Stimulated activated CD8-positive, alpha-beta memory T cell treated with anti-CD3 and anti-CD28 coated beads, Interleukin-2, amount 100 ng/mL, for 1 hour (primary cell): Measurements from ENCODE around the gene NME7.
"Not testable (repeated sequence)": the region's sequence is repeated elsewhere in the genome, so short reads cannot be mapped to it uniquely, and the experiment has no call there.

ENCODE experiments used
- DNase-seq, 2 donors: peaks; one replicate each; pipeline ENCODE4 v3.0.0-alpha.2; 2020; ENCODE audit warnings: low read depth in 2 of 2

Gene NME7

DNA sequence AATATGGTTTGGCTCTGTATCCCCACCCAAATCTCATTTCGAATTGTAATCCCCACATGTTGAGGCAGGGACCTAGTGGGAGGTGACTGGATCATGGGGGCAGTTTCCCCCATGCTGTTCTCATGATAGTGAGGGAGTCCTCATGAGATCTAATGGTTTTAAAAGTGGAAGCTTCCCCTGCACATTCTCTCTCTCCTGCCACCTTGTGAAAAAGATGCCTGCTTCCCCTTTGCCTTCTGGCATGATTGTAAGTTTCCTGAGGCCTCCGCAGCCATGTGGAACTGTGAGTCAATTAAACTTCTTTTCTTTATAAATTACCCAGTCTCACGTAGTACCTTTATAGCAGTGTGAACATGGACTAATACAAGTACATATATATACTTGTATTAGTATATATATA lies 25.5 kb downstream of the NME7 start:
- DNase-seq: not testable (repeated sequence)

DNA sequence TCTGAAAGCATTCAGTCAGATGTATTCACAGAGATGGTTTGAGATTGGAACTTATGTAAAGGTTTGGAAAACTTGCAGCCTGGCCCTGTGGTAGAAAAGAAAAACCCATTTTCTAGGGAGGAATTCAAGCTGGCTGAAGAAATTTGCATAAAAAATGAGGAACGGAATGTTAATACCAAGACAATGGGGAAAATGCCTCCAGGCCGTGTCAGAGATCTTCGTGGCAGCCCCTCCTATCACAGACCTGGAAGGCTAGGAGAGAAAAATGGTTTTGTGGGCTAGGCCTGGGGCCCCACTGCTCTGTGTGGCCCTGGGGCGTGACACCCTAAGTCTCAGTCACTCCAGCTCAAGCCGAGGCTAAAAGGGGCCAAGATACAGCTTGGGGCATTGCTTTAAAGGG lies 26.7 kb downstream of the NME7 start:
- DNase-seq: no peak

DNA sequence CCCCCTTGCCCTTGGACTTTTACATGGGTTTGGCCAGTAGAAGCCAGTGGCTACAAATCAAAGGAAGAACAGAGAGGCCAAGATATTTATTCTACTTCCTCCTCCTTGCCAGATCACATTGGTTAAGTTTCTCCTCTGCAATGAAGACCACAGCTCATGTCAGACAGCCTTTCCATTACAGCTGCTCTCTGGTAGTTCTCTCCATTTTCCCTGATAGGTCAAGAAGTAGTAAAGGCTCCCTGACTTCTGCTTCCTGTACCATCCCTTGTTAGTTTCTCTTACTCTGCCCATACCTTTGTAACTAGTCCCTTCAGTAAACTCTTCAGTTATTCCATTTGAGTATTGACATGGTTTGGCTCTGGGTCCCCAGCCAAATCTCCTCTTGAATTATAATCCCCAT lies 27.8 kb downstream of the NME7 start:
- no peak for DNase-seq

DNA sequence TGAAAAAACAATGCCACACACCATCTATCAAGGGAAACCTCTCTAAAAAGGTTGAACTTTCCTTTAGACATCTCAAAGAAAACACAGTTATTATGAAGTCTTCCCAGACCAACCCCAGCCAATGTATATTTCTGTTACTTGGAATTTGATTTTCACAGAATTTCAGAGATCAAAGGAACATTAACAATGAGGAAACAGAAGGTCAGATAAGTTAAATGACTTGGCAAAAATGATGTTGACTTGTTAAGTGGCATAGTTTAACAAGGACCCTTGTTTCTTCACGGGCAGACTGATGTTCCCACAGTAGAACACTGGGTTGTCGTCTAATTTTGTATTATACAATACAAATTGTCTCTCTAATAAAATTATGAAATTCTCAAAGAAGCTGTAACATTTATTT lies 29.0 kb downstream of the NME7 start:
- DNase-seq: no peak

DNA sequence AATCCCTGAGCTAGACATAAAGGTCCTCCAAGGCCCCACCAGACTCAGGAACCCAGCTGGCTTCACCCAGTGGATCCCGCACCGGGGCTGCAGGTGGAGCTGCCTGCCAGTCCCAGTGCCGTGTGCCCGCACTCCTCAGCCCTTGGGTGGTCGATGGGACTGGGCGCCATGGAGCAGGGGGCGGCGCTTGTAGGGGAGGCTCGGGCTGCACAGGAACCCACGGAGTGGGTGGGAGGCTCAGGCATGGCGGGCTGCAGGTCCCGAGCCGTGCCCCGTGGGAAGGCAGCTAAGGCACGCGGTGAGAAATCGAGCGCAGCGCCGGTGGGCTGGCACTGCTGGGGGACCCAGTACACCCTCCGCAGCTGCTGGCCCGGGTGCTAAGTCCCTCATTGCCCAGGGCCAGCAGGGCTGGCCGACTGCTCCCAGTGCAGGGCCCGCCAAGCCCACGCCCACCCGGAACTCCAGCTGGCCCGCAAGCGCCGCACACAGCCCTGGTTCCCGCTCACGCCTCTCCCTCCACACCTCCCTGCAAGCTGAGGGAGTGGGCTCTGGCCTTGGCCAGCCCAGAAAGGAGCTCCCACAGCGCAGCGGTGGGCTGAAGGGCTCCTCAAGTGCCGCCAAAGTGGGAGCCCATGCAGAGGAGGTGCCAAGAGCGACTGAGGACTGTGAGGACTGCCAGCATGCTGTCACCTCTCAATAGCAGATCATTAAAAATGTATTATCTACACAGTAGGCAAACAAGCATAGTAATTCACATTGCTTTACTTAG lies 30.5 kb downstream of the NME7 start:
- DNase-seq: not testable (repeated sequence)

DNA sequence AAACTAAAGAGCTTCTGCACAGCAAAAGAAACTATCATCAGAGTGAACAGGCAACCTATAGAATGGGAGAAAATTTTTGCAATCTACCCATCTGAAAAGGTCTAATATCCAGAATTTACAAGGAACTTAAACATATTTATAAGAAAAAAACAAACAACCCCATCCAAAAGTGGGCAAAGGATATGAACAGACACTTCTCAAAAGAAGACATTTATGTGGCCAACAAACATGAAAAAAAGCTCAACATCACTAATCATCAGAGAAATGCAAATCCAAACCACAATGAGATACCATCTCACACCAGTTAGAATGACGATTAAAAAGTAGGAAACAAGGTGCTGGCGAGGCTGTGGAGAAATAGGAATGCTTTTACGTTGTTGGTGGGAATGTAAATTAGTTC lies 32.9 kb downstream of the NME7 start:
- DNase-seq: not testable (repeated sequence)

DNA sequence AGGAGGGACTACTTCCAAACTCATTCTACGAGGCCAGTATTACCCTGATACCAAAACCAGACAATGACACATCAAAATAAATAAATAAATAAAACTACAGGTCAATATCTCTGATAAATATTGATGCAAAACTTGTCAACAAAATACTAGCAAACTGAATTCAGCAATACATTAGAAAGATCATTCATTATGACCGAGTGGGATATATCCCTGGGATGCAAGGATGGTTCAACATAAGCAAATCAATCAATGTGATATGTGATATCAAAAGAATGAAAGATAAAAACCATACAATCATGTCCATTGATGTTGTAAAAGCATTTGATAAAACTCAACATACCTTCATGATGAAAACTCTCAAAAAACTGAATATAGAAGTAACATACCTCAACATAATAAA lies 36.7 kb downstream of the NME7 start:
- DNase-seq: no peak

DNA sequence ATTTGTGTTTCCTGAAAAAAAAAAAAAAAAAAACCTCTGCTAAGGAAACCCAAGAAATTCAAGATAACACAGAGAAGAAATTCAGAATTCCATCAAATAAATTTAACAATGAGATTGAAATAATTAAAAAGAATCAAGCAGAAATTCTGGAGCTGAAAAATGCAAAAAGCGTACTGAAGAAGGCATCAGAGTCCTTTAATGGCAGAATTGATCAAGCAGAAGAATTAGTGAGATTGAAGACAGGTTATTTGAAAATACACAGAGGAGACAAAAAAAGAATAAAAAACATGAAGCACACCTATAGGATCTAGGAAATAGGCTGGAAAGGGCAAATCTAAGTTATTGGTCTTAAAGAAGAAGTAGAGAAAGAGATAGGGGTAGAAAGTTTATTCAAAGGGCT lies 38.2 kb downstream of the NME7 start:
- no peak for DNase-seq

DNA sequence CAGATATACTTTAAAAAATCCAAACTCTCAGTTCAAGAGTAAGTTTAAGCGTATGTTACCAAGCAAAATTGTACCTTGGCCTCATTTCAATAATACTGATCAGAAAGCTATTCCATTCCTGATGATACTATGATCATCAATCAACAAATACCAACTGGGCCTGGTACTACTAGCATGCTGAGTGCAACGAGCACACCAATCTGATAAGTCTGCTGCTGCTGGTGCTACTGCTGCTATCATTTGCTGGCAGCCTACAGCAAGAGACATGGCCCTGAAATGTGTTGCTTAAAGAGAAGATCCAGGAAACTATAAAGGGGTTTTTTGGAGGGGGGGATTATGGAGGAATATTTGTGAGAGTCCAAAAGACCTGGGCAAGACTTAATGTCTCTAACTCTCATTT lies 39.7 kb downstream of the NME7 start:
- DNase-seq: no peak

DNA sequence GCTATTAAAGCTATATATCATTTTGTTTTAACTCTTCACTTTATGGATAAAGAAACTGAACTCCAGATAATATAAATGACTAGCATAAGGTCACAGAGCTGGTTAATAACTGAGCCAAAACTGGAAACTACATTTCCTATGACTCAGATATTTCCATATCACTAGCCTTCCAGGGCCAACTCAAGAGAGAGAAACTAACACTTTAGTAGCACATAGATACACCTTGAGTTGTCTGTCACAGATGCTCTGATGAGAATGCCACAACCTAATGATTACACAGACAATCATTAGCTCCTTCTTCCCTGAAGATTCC lies 40.7 kb downstream of the NME7 start:
- DNase-seq: no peak

DNA sequence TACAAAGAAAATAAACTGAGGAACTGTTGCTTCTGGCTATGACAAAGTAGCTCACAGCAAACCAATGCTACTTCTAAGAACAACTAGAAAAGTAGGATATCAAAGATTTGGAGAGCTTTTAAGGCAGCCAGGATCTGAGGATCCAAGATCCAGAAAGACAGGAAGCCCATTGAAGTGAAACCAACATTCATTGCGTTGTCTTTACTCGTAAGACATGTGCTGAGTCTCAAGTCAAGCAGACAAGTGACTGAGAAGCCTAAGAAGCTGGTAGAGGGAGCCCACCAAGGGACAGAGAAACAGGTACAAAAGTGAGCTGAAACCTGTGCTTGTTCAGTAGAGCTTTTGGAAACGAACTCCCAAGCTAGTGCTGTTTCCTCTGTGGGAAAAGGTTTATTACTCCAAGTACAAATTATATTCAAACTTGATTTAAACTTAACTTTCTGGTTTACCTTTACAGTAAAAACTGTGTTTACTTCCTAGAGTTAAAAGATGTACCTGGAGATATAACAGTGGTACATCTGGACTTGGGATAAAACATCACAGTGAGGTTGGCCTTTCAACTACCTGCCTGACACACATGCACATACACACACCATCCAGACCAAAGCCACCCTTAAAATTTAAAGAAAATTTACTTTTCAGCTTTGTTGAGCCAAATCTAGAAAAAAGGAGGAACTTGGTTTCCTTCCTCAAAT lies 41.2 kb downstream of the NME7 start:
- DNase-seq: no peak

DNA sequence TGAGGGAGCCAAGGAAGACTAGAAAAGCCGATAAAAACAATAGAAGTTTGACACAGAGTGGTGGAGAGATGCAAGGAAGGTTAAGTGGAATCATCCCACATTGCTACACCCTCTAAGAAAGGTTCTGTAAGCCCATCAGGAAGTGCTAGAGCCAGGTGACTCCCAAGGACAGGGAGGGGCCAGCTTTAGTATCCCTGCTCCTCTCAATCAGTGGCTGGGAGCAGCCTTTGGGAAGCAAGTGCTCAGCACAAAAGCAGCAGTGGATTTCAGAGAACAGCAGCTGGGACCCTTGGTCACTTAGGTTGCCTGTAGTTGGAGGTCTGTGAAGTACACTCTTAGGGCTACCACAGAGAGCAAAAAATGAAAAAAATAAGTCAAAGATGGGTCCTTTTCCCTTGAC lies 42.5 kb downstream of the NME7 start:
- no peak for DNase-seq

DNA sequence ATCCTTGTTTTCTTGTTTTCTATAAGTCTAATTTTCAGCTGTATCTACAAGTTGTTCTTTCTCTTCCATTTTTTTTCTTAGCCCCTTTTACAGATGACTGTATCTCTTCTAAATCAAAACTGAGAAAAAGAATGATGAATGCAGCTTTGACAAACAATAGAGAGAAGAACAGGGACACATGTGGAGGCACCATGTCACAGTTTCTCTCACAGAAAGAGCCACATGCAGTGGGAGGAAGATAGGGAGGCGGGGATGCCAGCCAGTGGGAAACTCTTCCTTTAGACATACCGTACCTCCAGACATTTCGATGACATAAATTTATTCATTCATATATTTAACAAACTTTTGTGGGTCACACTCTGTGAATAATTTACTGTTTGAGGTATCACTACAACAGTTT lies 45.5 kb downstream of the NME7 start:
- DNase-seq: no peak

DNA sequence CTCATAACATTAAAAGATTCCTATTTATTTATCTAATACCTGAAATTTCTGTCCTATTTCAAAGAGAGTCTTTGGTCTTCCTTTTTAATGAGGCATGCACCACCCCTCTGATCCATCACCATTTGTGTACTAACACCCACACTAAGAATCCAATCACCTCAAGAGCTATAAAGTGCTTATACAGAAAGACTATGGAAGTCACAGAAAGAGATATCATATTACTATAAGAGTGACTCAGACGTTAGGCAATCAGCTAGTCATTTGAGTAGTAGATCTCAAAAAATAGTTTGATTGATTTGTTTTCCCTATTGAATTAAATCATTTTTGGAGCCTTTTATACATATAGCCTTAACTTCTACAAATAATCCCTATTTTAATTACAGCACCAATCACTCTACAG lies 46.1 kb downstream of the NME7 start:
- DNase-seq: no peak

DNA sequence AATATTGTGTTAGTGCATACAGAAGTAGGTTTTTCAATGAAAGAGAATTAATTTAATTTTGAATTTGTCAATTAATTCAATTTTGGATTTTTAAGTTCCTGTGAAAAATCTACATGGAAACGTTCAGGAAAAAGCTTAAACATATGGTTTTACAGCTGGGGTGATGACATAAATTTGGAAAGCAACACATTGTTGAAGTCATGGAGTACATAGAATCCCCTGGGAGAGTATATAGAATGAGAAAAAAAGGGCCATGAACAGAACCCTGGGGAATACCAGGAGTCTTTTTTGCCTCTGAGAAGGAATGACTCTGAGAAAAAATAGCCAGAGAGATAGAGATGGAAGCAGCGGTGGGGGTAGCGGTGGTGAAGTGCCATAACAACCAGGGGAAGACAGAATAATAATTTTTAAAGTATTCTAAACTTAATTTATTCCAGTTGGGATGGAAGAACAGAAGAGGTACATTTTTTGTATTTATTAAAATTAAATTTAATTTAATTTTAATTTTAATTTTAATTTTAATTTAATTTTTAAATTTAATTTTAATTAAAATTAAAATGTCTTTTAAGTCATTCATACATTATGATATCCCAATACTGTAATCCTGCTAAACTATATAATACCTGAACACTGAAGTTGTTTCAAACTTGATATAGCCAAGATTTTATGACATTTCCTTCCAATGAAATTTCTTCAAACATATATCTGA lies 48.9 kb downstream of the NME7 start:
- no peak for DNase-seq

DNA sequence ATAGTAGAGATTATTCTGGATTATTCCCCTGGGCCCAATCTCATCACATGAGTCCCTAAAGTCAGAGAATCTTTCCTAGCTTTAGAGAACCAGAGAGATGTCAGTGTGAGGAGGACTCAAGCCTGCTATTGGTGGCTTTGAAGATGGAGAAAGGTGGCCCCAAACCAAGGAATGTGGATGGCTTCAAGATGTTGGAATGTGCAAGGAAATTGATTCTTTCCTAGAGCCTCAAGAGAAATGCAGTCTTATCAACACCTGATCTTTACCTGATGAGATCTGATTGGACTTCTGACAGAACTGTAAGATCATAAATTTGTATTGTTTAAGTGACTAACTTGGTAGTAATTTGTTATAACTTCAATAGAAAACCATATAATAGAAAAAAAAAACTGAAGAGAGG lies 51.0 kb downstream of the NME7 start:
- DNase-seq: no peak

DNA sequence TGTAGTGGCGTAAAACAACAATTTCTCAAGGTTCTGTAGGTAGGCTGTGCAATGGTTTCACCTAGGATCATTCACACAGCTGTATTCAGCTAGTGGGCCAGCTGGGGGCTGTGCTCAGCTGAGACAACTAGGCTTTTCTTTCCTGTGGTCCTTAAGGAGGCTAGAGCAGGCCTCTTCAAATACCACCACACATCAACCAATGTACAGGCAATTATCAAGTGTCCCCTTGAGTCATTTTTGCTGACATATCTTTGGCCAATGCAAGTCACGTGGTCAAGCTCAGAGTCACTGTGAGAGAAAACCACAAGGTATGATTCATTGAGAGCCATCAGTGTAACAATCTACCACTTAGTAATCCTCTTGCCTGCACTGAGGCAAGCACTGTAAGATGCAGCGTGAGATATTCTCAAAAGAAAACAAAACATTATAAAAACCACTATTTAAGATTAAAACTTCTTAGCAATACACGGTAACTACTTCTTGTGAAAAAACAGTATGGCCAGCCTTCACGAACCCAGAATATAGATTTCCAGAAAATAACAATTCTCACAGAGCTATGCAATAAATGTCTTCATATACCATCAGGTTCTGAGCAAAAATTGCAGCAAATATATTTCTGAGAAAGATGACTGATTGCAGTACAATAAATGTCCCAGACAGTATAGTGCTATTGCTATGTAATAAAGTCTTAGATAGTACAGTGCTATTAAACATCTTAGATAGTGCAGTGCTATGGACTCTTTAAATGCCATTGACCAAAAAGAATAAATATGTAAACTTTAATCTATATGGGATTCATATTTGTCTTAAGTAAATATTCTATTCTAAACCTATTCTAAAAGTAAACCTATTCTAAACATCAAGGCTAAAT lies 55.3 kb downstream of the NME7 start:
- DNase-seq: peak; percentile 4 to 32

DNA sequence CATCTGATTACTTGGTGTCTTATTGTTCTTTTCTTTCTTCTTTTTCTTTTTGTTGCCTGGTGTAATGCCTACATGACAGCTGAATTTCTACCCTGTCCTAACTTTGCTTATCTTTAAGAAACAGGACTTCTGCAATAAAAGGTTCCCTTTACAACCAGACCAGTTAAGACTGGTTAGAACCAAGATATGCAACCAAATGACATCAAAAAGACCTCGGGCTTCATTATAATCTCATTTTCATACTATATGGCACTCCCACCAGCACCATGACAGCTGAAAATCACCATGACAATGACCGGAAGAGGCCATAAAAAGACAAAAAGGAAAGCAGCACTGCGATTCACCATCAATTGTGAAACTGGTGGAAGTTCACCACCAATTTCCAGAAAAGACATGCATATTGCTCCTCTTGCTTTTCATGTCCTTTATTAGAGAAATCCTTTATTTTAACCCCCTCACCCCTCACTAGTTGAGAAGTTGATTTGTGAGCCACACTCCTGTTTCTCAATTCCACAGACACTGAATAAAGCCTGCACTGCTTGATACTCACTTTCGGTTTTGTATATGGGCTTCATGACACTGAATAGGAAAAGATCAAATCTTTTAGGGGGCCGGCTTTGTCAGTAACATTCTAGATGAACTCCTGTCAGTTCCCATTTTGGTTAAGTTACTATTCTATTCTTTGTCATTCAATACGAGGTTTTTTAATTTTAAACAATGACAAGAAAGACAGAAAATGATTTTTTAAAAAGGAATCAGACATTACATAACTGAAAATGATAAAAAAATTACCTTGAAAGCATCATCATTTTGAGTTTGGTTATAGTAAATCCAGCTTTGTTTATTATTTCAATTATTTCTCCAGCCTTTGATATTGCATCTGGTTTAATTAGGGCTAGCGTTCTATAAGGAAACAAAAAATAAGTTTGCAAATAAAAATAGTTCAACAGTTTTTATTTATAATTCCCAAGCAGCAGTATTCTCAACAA lies 58.1 kb downstream of the NME7 start:
- DNase-seq: no peak

DNA sequence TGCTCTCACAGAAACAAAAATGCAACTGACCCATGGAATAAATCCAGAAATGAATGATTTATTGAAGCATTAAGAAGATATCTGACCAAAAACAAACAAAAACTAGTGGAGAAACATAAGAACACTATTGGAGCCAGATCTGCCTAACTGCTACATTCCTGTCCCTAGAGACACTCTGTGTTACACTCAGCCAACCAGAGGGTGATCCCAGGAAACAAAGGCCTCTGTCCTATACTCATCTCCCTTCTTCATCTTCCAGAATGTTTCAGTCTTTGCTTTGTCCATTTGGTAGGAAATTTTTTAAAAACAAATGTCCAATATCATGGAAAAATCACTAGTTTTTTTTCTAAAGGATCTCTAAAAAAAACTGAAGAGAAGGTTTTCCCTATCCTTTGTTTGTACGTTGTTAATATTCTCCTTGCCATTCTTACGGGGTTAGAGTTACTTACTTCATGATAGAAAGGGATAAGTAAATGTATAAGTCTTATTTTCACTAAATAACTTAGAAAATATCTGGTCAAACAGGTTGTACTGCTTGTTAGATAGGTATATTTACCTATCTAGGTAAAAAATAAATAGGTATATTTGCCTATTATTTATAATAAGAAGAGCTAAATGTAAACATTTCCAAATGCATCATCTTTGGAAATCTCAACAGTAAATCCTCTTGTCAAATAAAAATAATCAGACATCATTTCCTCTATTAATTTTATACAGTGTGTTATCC lies 59.1 kb downstream of the NME7 start:
- no peak for DNase-seq

DNA sequence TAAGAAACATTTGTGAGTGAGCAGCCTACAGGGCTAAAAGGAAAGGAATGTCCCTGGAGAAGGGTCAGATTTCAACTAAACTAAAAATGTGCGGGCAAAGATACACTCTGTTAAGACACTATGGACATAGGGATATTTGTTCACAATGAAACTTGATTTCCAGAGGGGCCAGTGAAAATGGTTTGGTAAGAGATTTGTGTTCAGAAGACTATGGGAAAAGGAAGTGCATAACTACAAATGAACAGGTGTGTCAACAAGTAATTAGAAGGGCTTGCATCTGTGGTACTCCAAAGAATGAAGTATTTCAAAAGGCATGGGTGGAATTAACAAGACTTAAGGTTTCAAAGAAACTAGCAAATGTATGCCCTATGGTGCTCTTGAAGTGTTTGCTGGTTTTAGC lies 60.4 kb downstream of the NME7 start:
- no peak for DNase-seq
